Measurements from ENCODE around the gene ZCCHC14. TPM values are rescaled to one million over a fixed set of nuclear protein-coding genes. Genes with fewer than 3 reads are reported as not detected.

Gene ZCCHC14
- total RNA-seq, 2 donors from 2014 or later = 18.9 to 54.4 TPM

GRCh38 chr16:87358250-87358649, 134.6 kb downstream of the ZCCHC14 start:
- TF ChIP-seq CTCF (IDR thresholded peaks at IDR 0.05) (no peak), POLR2A (IDR thresholded peaks at IDR 0.05) (no peak)
- no peak for ATAC-seq
- no peak for DNase-seq

DNA sequence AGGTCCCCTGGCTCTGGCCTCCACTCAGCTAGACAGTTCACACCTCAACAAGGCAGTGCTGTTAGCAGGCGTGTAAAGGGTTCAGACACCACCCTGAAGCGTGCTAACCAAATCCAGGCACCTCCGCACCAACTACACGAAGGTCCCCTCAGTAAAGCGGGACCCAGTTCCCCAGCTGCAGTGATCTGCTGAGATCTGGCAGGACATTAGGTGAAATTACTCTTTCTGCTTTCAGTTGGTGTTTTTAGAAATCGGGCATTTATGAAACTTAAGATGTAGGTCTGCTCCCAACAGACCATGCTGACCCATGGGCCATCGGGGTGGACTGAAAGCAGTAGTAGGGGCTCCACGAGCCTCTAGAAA, 136.4 kb downstream of the ZCCHC14 start:
- Histone ChIP-seq H3K9me3 (no peaks in the 10 kb centered on the region), H3K36me3 (replicated peaks in 1 of 2; ENCODE audit: insufficient read depth in 1 of 2, low read depth in 2 of 2) (peaks cover 0 to 13% of the 10 kb centered on the region in 2 donors), H3K4me3 (no peak overlapping the region), H3K27ac (no peak overlapping the region), H3K27me3 (no peaks in the 10 kb centered on the region), H3K4me1 (no peaks in the 10 kb centered on the region)
- DNase-seq (no peak), ATAC-seq (no peak)
- intact Hi-C loops (cut with DNase I) = no loop called here
- no peak for TF ChIP-seq CTCF (IDR thresholded peaks at IDR 0.05)
- TF ChIP-seq POLR2A (IDR thresholded peaks at IDR 0.05) = no peak
- WGBS, 2 donors = 93 to 95% methylated on average over 8 of the region's 8 CpGs

More at GRCh38 chr16:87358250-87358649, 134.6 kb downstream of the ZCCHC14 start:
- 91 to 93% methylated on average over 17 of the region's 17 CpGs for WGBS, 2 donors
- Histone ChIP-seq H3K27ac (no peak overlapping the region), H3K27me3 (no peaks in the 10 kb centered on the region), H3K4me3 (no peak overlapping the region), H3K36me3 (replicated peaks in 1 of 2; ENCODE audit: insufficient read depth in 1 of 2, low read depth in 2 of 2) (peaks cover 0 to 13% of the 10 kb centered on the region in 2 donors), H3K4me1 (peaks cover under 1% of the 10 kb centered on the region), H3K9me3 (no peaks in the 10 kb centered on the region)
- intact Hi-C loops (cut with DNase I) = no loop called here

Other genes with a start within 250 kb of the ZCCHC14 start
- 1 to 10 TPM; 1.3 to 2.0 TPM for gene C16orf95, start 175.6 kb downstream of the ZCCHC14 start, total RNA-seq
- 10 to 100 TPM; 35.5 to 46.8 TPM for gene FBXO31, start 109.2 kb downstream of the ZCCHC14 start, total RNA-seq
- 10 to 100 TPM; 18.5 to 22.8 TPM for gene MAP1LC3B, start 100.7 kb downstream of the ZCCHC14 start, total RNA-seq
- gene JPH3, start 109.5 kb upstream of the ZCCHC14 start, total RNA-seq = not detected